Measurements from ENCODE around the gene SLC12A3. TPM values are rescaled to one million over a fixed set of nuclear protein-coding genes. Genes with fewer than 3 reads are reported as not detected.

SLC12A3 gene
- total RNA-seq, 1 donor from 2014 or later, result not detected

DNA sequence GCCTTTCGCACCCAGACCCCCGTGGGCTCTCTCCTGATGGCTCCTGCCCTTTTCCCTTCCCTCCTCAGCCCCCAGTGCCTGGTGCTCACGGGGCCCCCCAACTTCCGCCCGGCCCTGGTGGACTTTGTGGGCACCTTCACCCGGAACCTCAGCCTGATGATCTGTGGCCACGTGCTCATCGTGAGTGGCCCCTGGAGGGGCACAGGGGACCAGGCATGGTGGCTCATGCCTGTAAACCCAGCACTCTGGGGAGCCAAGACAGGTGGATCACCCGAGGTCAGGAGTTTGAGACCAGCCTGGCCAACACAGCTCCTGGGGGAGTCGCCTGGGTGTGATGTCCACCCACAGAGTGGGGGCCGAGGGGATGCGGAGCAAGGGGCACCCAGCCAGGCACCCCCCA lies 21.3 kb downstream of the SLC12A3 start:
- H3K4me3 Mint-ChIP-seq, result no peak overlapping the region
- no peak for DNase-seq (ENCODE audit: low read depth, low spot score)
- H3K27ac Mint-ChIP-seq (ENCODE audit: unreplicated experiment), result no peak overlapping the region
- no peaks in the 10 kb centered on the region for H3K27me3 Mint-ChIP-seq (ENCODE audit: low read depth)
- no peaks in the 10 kb centered on the region for H3K36me3 Mint-ChIP-seq (ENCODE audit: low read depth)
- H3K4me1 Mint-ChIP-seq, result no peaks in the 10 kb centered on the region
- TF ChIP-seq CTCF (conservative IDR thresholded peaks at IDR 0.05), result no peak
- peaks cover 5% of the 10 kb centered on the region for H3K9me3 Mint-ChIP-seq

GRCh38 chr16:56886826-56887225 lies 21.8 kb downstream of the SLC12A3 start:
- Mint-ChIP-seq H3K27ac (ENCODE audit: unreplicated experiment) (no peak overlapping the region), H3K4me1 (no peaks in the 10 kb centered on the region), H3K27me3 (ENCODE audit: low read depth) (no peaks in the 10 kb centered on the region), H3K9me3 (peaks cover 5% of the 10 kb centered on the region), H3K36me3 (ENCODE audit: low read depth) (no peaks in the 10 kb centered on the region), H3K4me3 (no peak overlapping the region)
- DNase-seq (ENCODE audit: low read depth, low spot score), result no peak
- TF ChIP-seq CTCF (conservative IDR thresholded peaks at IDR 0.05), result no peak

DNA sequence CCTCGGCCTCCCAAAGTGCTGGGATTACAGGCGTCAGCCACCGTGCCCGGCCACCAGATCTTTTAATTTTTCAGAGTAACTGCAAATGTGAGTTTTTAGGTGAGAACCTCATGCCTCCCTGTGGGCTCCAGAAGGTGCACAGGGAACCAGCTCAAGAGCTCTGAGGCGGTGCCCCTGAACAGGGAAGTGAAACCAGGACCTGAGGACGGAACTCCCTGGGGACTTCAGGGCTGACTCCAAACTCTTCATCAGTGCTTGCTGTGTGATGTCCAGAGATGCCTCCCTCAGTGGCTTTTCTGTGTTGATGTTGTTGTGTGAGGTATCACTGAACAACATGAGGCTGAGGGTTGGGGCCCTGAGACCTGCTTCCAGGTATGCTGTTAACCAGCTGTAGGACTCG lies 23.8 kb downstream of the SLC12A3 start:
- no peak for DNase-seq (ENCODE audit: low read depth, low spot score)
- Mint-ChIP-seq H3K27me3 (ENCODE audit: low read depth) (no peaks in the 10 kb centered on the region), H3K4me3 (no peak overlapping the region), H3K36me3 (ENCODE audit: low read depth) (no peaks in the 10 kb centered on the region), H3K9me3 (peaks cover 5% of the 10 kb centered on the region), H3K4me1 (no peaks in the 10 kb centered on the region), H3K27ac (ENCODE audit: unreplicated experiment) (no peak overlapping the region)
- no peak for TF ChIP-seq CTCF (conservative IDR thresholded peaks at IDR 0.05)

DNA sequence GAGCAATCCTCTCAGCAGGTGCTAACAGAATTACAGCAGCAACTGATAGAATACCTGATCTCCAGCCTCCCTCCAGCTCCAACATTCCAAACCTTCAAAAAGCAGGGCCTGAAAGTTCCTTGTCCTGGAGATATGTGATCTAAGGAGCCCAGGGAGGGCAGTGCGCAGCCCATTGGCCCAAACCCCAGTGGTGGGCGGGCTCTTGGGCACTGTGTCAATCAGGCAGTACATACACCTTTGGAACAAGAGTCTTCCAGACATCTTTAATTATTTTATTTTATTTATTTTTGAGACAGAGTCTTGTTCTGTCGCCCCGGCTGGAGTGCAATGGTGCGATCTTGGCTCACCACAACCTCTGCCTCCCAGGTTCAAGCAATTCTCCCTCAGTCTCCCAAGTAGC lies 24.2 kb downstream of the SLC12A3 start:
- no peak for DNase-seq (ENCODE audit: low read depth, low spot score)
- Mint-ChIP-seq H3K4me1 (no peaks in the 10 kb centered on the region), H3K27me3 (ENCODE audit: low read depth) (no peaks in the 10 kb centered on the region), H3K9me3 (peaks cover 5% of the 10 kb centered on the region), H3K36me3 (ENCODE audit: low read depth) (no peaks in the 10 kb centered on the region), H3K27ac (ENCODE audit: unreplicated experiment) (no peak overlapping the region), H3K4me3 (no peak overlapping the region)
- TF ChIP-seq CTCF (conservative IDR thresholded peaks at IDR 0.05), result no peak

DNA sequence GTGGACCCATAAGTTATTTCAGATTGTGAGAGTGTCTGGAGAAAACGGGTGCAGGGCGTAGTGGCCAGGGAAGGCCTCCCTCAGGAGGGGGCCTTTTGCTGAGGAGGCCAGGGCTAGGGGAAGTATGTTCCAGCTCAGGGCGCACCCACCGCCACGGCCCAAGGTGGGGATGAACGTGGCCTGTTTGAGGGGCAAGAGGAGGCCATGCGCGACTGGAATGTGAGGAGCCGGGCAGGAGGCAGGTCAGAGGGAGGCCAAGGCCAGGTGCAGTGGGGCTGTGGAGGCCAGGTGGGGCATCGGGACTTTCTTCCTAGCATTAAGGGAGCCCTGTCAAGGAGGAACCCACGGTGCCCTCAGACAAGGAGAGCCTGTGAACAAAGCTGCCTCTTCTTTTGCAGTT lies 26.7 kb downstream of the SLC12A3 start:
- no peaks in the 10 kb centered on the region for H3K27me3 Mint-ChIP-seq (ENCODE audit: low read depth)
- no peak for TF ChIP-seq CTCF (conservative IDR thresholded peaks at IDR 0.05)
- H3K4me1 Mint-ChIP-seq, result no peaks in the 10 kb centered on the region
- no peak for DNase-seq (ENCODE audit: low read depth, low spot score)
- H3K27ac Mint-ChIP-seq (ENCODE audit: unreplicated experiment), result no peak overlapping the region
- no peaks in the 10 kb centered on the region for H3K9me3 Mint-ChIP-seq
- no peaks in the 10 kb centered on the region for H3K36me3 Mint-ChIP-seq (ENCODE audit: low read depth)
- H3K4me3 Mint-ChIP-seq, result no peak overlapping the region

GRCh38 chr16:56892705-56893104 lies 27.7 kb downstream of the SLC12A3 start:
- Mint-ChIP-seq H3K9me3 (no peaks in the 10 kb centered on the region), H3K27ac (ENCODE audit: unreplicated experiment) (no peak overlapping the region), H3K4me1 (no peaks in the 10 kb centered on the region), H3K27me3 (ENCODE audit: low read depth) (no peaks in the 10 kb centered on the region), H3K4me3 (no peak overlapping the region), H3K36me3 (ENCODE audit: low read depth) (no peaks in the 10 kb centered on the region)
- DNase-seq (ENCODE audit: low read depth, low spot score), result no peak
- TF ChIP-seq CTCF (conservative IDR thresholded peaks at IDR 0.05), result no peak

Data from neural crest cell (in vitro differentiated cells).